Measurements from ENCODE around the gene NEU2. TPM values are rescaled to one million over a fixed set of nuclear protein-coding genes. Genes with fewer than 3 reads are reported as not detected.

NEU2 gene
- total and polyA plus RNA-seq, 2 of the 13 experiments (the other 11 are each of a cell fraction or from before 2014, with no cell fraction given), result not detected

- TF ChIP-seq MIER3 (CRISPR knock-in tag; IDR thresholded peaks at IDR 0.05; ENCODE audit: borderline replicate concordance) (peak; percentile 17; the same call in 1 of the 2 replicates), EP300 (IDR thresholded peaks at IDR 0.05; ENCODE audit: low read depth in 2 of 2, low read length in 2 of 2) (no peak), EP300 (CRISPR knock-in tag; IDR thresholded peaks at IDR 0.05; ENCODE audit: borderline replicate concordance) (no peak; the same call in none of the 2 replicates), RFXANK (CRISPR knock-in tag; IDR thresholded peaks at IDR 0.05) (no peak; the same call in 1 of the 2 replicates), ZNF3 (CRISPR knock-in tag; IDR thresholded peaks at IDR 0.05) (peak; percentile 31), SP2 (CRISPR knock-in tag; IDR thresholded peaks at IDR 0.05) (0 out of 2 replicates have a peak, but pooled peaks have one; percentile 53), RFXAP (CRISPR knock-in tag; IDR thresholded peaks at IDR 0.05; ENCODE audit: borderline replicate concordance) (0 out of 2 replicates have a peak, but pooled peaks have one; percentile 33), ZNF572 (CRISPR knock-in tag; IDR thresholded peaks at IDR 0.05) (peak; percentile 85; the same call in 1 of the 2 replicates), ZNF569 (CRISPR knock-in tag; IDR thresholded peaks at IDR 0.05; ENCODE audit: borderline replicate concordance) (0 out of 2 replicates have a peak, but pooled peaks have one; percentile 93), ZNF543 (CRISPR knock-in tag; IDR thresholded peaks at IDR 0.05) (peak; percentile 65; the same call in 1 of the 2 replicates), ZNF274 (CRISPR knock-in tag; IDR thresholded peaks at IDR 0.05) (peak; percentile 56; the same call in 1 of the 2 replicates), AKAP8 (CRISPR knock-in tag; IDR thresholded peaks at IDR 0.05) (0 out of 2 replicates have a peak, but pooled peaks have one; percentile 53), AGO2 (optimal IDR thresholded peaks at IDR 0.05; ENCODE audit: low read depth, low read length) (peak; percentile 42), NR2C2 (CRISPR knock-in tag; IDR thresholded peaks at IDR 0.05; ENCODE audit: borderline replicate concordance) (no peak), TRIM24 (CRISPR knock-in tag; IDR thresholded peaks at IDR 0.05) (no peak), PHF21A (CRISPR knock-in tag; IDR thresholded peaks at IDR 0.05) (peak; percentile 2; the same call in 1 of the 2 replicates), SMARCE1 (IDR thresholded peaks at IDR 0.05; ENCODE audit: borderline replicate concordance) (no peak), USF2 (IDR thresholded peaks at IDR 0.05; ENCODE audit: low read depth, low read length) (no peak), USF2 (CRISPR knock-in tag; IDR thresholded peaks at IDR 0.05; ENCODE audit: borderline replicate concordance) (no peak), ZNF143 (CRISPR knock-in tag; IDR thresholded peaks at IDR 0.05) (0 out of 2 replicates have a peak, but pooled peaks have one; percentile 1), PITX1 (CRISPR knock-in tag; IDR thresholded peaks at IDR 0.05) (0 out of 2 replicates have a peak, but pooled peaks have one; percentile 61), TCF12 (IDR thresholded peaks at IDR 0.05) (no peak), TCF12 (CRISPR knock-in tag; IDR thresholded peaks at IDR 0.05) (0 out of 2 replicates have a peak, but pooled peaks have one; percentile 45), ZNF484 (CRISPR knock-in tag; IDR thresholded peaks at IDR 0.05; ENCODE audit: borderline replicate concordance, low read depth) (no peak), TEAD2 (CRISPR knock-in tag; IDR thresholded peaks at IDR 0.05) (no peak), ZMYM4 (CRISPR knock-in tag; IDR thresholded peaks at IDR 0.05) (peak; percentile 67; the same call in 1 of the 2 replicates), ZMYM3 (CRISPR knock-in tag; IDR thresholded peaks at IDR 0.05) (0 out of 2 replicates have a peak, but pooled peaks have one; percentile 1), NFE2 (CRISPR knock-in tag; IDR thresholded peaks at IDR 0.05) (0 out of 2 replicates have a peak, but pooled peaks have one; percentile 26), SATB2 (CRISPR knock-in tag; IDR thresholded peaks at IDR 0.05) (no peak), NCOA1 (CRISPR knock-in tag; IDR thresholded peaks at IDR 0.05) (peak; percentile 75; the same call in 1 of the 2 replicates), KMT2A (CRISPR knock-in tag; IDR thresholded peaks at IDR 0.05) (no peak), SMAD1 (CRISPR knock-in tag; IDR thresholded peaks at IDR 0.05; ENCODE audit: borderline replicate concordance, low read depth) (0 out of 2 replicates have a peak, but pooled peaks have one; percentile 55)
Observed at GRCh38 chr2:233059797-233060500, 27.5 kb downstream of the NEU2 start, which contains the start of gene INPP5D (continued).

Measured in HepG2 (cell line).